ENCODE results near the gene KRTAP27-1. TPM values are rescaled to one million over a fixed set of nuclear protein-coding genes. Genes with fewer than 3 reads are reported as not detected.

The KRTAP27-1 gene
- total RNA-seq, 4 donors from 2014 or later = not detected

DNA sequence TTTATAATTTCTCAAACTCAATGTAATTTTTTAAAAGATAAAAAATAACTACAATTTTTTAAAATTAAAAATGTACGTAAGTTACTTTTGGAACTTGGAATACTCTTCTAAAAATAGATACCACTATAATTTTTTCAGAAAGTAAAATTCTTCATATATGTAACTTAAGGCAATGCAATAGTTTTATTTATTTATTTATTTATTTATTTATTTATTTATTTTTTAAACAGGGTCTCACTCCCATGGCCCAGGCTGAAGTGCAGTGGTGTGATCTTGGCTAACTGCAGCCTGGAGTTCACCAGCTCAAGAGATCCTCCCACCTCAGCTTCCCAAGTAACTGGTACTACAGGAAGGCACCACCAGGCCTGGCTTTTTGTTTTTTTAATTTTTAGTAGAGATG, 14.0 kb upstream of the KRTAP27-1 start:
- Histone ChIP-seq H3K36me3 (no peaks in the 10 kb centered on the region), H3K27me3 (no peaks in the 10 kb centered on the region), H3K9me3 (no peaks in the 10 kb centered on the region), H3K4me3 (no peak overlapping the region), H3K4me1 (no peaks in the 10 kb centered on the region), H3K27ac (no peak overlapping the region)
- TF ChIP-seq POLR2A (IDR thresholded peaks at IDR 0.05) = no peak
- no peak for TF ChIP-seq EP300 (IDR thresholded peaks at IDR 0.05)
- TF ChIP-seq, protein P1, sequence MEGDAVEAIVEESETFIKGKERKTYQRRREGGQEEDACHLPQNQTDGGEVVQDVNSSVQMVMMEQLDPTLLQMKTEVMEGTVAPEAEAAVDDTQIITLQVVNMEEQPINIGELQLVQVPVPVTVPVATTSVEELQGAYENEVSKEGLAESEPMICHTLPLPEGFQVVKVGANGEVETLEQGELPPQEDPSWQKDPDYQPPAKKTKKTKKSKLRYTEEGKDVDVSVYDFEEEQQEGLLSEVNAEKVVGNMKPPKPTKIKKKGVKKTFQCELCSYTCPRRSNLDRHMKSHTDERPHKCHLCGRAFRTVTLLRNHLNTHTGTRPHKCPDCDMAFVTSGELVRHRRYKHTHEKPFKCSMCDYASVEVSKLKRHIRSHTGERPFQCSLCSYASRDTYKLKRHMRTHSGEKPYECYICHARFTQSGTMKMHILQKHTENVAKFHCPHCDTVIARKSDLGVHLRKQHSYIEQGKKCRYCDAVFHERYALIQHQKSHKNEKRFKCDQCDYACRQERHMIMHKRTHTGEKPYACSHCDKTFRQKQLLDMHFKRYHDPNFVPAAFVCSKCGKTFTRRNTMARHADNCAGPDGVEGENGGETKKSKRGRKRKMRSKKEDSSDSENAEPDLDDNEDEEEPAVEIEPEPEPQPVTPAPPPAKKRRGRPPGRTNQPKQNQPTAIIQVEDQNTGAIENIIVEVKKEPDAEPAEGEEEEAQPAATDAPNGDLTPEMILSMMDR (IDR thresholded peaks at IDR 0.05) = no peak
- no peak for DNase-seq (ENCODE audit: low spot score in 2 of 2)
- 98 to 99% methylated on average over 1 of the region's 1 CpG for WGBS, 2 donors

DNA sequence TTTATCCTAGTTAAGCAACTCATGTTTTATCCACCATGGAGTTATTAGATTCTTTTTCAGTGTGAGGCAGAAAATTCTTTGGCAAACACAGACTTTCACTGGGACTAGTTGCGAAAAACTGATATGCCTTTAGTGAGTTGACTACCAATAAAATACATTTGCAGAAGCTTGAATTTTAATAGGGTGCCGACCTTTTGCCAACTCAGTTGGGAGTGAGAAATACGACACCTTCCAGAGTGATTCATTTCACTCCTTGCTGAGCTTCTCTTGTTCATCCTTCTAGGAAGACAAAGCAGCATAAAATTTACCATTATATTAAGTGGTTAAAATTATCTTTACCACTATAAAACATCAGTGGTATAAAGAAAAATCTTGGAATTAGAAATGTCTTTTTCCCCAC, 12.1 kb upstream of the KRTAP27-1 start:
- no peak overlapping the region for H3K27ac ChIP-seq
- H3K4me1 ChIP-seq = no peaks in the 10 kb centered on the region
- WGBS, 2 donors = 39 to 51% methylated on average over 3 of the region's 3 CpGs

DNA sequence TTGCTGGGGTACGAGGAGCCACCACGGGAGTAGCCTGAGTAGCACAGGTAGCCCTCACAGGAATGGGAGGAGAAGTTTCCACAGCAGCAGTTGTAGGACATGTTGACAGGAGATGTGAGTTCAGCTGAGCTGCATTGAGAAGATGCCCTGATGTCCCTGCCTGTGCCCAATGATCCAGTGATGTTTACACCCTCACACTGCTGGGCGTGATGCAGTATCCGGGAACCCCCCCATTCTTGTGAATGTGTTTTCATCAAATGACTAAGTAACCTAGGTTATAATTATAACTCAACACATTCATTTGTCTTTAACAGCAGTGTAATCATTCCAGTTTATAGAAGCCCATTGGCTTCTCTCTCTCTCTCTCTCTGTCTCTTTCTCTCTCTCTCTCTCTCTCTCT, 11.0 kb upstream of the KRTAP27-1 start, which contains the start of gene KRTAP23-1:
Gene KRTAP23-1 (minus strand): TSS at position 101 of the 400 bp plus-strand sequence. CDS start 0 bp downstream, at position 101.
- Histone ChIP-seq H3K9me3 (no peaks in the 10 kb centered on the region), H3K27ac (no peak within 1 kb of the TSS), H3K27me3 (no peaks in the 10 kb centered on the region), H3K4me3 (no peak within 1 kb of the TSS), H3K4me1 (no peaks in the 10 kb centered on the region), H3K36me3 (no peaks in the 10 kb centered on the region)
- TF ChIP-seq, protein P1 (IDR thresholded peaks at IDR 0.05) = no peak
- TF ChIP-seq EP300 (IDR thresholded peaks at IDR 0.05) (no peak), POLR2A (IDR thresholded peaks at IDR 0.05) (no peak)
- DNase-seq (ENCODE audit: low spot score in 2 of 2) = no peak
- WGBS, 2 donors = 88% methylated on average over 4 of the region's 4 CpGs

More for the DNA sequence above, 12.1 kb upstream of the KRTAP27-1 start:
- no peaks in the 10 kb centered on the region for H3K9me3 ChIP-seq
- DNase-seq (ENCODE audit: low spot score in 2 of 2) = no peak
- H3K36me3 ChIP-seq = no peaks in the 10 kb centered on the region
- TF ChIP-seq EP300 (IDR thresholded peaks at IDR 0.05) (no peak), POLR2A (IDR thresholded peaks at IDR 0.05) (no peak)
- TF ChIP-seq, protein P1 (IDR thresholded peaks at IDR 0.05) = no peak
- H3K27me3 ChIP-seq = no peaks in the 10 kb centered on the region
- no peak overlapping the region for H3K4me3 ChIP-seq

DNA sequence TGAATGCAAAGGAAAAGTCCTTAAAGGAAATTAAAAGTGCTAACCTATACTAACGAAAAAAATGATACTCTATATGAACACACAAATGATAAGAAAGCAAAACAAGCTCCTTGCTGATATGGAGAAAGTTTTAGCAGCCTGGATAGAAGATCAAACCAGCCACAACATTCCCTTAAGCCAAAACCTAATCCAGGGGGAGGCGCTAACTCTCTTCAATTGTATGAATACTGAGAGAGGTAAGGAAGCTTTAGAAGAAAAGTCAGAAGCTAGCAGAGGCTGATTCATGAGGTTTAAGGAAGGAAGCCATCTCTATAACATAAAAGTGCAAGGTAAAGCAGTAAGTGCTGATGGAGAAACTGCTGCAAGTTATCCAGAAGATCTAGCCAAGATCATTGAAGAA, 7.5 kb upstream of the KRTAP27-1 start:
- no peaks in the 10 kb centered on the region for H3K36me3 ChIP-seq
- H3K4me3 ChIP-seq = no peak overlapping the region
- no peaks in the 10 kb centered on the region for H3K27me3 ChIP-seq
- no peak for DNase-seq (ENCODE audit: low spot score in 2 of 2)
- 72 to 77% methylated on average over 2 of the region's 2 CpGs for WGBS, 2 donors
- H3K4me1 ChIP-seq = no peaks in the 10 kb centered on the region
- H3K27ac ChIP-seq = no peak overlapping the region
- TF ChIP-seq EP300 (IDR thresholded peaks at IDR 0.05) (no peak), POLR2A (IDR thresholded peaks at IDR 0.05) (no peak)
- TF ChIP-seq, protein P1 (IDR thresholded peaks at IDR 0.05) = no peak
- no peaks in the 10 kb centered on the region for H3K9me3 ChIP-seq

DNA sequence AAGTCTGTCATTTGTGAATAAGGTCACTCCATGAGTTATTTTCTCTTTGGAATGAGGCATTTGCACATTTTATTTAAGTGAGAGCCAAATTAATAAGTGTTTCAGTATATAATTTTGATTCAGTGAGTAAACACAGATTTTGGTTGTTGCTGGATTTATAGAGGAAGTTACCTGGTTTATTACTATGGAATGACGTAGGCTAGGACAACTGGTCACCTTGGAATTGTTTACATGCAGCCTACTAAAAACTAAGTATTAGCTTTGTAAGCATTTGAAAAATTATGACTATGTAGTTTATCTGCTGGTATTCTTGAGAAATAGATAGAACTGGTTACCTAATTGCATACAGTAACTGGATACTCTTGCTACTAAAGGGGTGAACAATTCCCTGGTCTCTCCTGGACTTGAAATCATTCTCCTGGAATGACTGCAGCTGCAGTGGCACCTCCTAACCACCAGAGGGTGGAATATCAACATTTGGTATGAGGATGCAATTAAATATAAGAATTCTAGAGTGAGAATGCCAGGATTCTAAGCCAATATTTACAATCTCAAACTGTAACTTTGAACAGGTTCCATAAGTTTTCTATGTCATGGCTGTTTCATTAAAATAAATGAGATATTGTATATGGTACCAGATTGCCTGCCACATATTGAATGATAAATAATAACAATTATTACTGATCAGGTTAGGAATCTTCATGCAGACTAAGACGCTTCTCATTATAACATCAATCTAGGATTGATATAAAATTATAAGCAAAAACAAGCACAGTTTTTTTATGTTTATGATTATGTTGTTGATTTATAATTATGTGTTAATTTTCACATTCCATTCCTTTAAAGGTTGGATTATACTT, 3.5 kb upstream of the KRTAP27-1 start:
- peak in 1 of 2 donors; percentile 51 for DNase-seq (ENCODE audit: low spot score in 2 of 2)
- Histone ChIP-seq H3K9me3 (no peaks in the 10 kb centered on the region), H3K4me1 (peaks cover 0 to 3% (median 0%) of the 10 kb centered on the region in 4 donors), H3K27me3 (no peaks in the 10 kb centered on the region), H3K36me3 (no peaks in the 10 kb centered on the region), H3K27ac (no peak overlapping the region), H3K4me3 (no peak overlapping the region)
- TF ChIP-seq EP300 (IDR thresholded peaks at IDR 0.05) (no peak), POLR2A (IDR thresholded peaks at IDR 0.05) (no peak)
- TF ChIP-seq, protein P1 (IDR thresholded peaks at IDR 0.05) = peak; percentile 42 to 73 (median 63)
- 95 to 98% methylated on average over 2 of the region's 2 CpGs for WGBS, 2 donors
